ENCODE data around the gene ABR.
"Not testable (repeated sequence)": the region's sequence is repeated elsewhere in the genome, so short reads cannot be mapped to it uniquely, and the experiment has no call there.

Gene ABR

GRCh38 chr17:1147664-1148063, 32.1 kb downstream of the ABR start:
- peak; percentile 51 for DNase-seq

DNA sequence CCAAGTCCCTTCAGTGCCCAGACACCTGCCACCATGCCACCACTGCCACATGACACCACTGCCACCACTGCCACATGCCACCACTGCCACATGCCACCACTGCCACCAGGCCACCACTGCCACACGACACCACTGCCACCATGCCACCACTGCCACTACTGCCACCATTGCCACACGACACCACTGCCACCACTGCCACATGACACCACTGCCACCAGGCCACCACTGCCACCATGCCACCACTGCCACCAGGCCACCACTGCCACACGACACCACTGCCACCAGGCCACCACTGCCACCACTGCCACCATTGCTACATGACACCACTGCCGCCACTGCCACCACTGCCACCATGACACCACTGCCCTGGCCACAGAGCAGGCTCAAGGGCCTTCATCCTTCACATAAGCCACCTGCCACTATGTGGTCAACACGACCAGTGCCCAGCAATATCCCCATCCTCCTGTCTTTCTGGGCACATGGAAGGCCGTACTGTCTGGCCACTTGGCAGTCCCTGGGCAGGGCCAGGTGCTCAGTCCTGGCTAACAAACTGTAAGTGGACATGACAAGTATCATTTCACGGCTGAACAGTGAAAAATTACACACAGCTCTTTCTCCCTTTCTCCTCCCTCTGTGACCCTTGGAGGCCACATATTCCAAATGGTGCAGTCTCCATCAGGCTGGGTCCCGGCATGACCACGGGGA, 33.1 kb downstream of the ABR start:
- DNase-seq: no peak

- no peak for DNase-seq
Observed at GRCh38 chr17:1145311-1145986, 34.3 kb downstream of the ABR start.

- no peak for DNase-seq
Observed at GRCh38 chr17:1144162-1144561, 35.6 kb downstream of the ABR start.

DNA sequence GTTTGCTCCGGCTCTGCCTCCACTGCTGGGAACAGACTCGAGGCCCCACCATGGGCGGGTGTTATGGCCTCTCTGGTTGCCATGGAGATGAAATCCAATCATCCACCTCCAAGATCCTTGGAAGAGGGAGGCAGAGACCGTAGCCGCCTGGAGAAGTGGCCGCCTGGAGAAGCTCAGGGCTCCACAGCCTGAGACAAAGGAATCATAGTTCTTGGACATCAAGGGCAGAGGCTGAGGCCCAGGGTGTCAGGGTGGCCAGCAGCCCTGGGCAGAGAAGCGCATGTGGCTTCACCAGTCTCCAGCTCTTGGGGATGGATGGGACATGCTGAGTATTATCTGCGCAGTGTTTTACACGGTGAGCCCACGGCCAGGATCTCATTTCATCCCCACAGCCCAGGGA, 36.2 kb downstream of the ABR start:
- peak; percentile 57 for DNase-seq

DNA sequence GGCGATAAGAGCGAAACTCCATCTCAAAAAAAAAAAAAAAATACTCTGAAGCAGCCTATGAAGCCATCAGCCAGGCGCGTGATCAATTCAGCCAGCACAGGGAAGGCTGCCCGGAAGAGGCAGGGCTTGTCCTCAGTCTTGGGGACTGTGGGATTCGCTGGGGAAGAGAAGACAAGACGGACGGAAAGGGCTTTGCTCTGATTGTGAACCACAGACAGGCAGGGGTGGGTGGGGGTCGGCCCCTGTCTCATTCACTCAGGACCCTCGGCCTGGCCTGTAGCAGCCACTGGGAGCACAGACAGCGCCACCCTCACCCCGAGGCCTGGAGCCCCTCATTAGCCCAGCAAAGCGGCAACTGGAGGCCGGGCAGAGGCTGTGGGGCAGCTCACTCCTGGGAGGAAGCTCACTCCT, 37.2 kb downstream of the ABR start:
- no peak for DNase-seq

DNA sequence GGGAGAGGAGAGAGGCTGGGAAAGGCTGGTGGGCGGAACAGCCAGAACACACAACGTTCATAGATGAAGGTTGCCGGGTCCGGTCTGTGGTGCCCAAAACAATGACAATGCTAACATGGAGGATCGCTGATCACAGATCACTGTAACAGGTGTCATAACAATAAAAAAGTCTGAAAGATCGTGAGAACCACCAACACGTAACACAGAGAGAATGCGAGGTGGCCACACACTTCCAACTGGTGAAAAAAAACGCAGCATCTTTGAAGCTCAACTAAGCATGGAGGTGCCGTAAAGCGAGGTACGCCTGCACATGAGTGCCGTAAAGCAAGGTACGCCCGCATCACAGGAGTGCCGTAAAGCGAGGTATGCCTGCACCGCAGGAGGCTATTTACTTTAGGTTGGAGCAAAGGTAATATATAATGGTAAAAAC, 42.3 kb downstream of the ABR start:
- DNase-seq: peak; percentile 26

DNA sequence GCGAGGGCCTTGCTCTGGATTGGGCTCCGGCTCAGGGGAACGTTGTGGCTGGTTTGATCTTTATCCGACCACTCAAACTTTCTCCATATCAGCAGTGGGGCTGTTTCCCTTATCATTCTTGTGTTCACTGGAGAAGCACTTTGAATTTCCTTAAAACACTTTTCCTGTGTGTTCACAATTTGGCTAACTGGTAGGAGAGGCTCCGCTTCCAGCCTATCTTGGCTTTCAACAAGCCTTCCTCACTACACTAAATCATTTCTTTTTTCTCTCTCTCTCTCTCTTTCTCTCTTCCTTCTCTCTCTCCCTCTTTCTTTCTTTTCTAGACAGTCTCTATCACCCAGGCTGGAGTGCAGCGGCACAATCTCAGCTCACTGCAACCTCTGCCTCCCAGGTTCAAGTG, 43.0 kb downstream of the ABR start:
- no peak for DNase-seq

DNA sequence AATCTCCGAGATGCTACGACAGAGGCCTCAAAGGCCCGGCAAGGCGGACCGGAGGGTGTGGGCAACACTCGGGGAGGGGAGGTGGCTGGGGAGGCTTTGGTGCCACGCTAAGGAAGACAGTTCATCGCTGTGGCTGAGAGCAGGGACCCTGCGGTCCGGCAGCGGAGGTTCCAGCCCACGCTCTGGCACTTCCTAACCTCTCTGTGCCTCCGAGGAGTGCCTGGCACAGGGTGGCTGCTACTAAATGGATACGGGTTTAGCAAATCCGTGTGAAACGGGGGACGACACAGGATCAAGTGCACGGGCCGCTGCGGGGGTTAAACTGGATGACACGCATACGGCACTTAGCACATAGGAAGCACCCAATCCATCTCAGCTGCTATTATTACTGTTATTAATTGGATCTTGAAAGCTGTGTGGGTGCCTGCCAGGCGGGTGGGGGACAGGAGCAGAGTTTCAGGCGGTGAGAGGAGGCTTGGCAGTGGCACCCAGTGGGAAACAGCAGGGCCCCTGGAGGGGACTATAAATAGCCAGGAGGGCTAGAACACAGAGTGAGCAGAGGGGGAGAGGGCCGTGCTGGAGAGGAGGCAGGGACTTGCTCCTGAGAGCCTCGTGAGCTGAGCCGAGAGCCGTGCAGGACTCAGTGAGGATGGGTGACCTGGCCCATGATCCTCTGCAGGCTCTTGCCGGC, 45.0 kb downstream of the ABR start:
- DNase-seq: no peak

- no peak for DNase-seq
Observed at GRCh38 chr17:1130191-1130590, 49.6 kb downstream of the ABR start.

GRCh38 chr17:1128463-1128862, 51.3 kb downstream of the ABR start:
- not testable (repeated sequence) for DNase-seq

DNA sequence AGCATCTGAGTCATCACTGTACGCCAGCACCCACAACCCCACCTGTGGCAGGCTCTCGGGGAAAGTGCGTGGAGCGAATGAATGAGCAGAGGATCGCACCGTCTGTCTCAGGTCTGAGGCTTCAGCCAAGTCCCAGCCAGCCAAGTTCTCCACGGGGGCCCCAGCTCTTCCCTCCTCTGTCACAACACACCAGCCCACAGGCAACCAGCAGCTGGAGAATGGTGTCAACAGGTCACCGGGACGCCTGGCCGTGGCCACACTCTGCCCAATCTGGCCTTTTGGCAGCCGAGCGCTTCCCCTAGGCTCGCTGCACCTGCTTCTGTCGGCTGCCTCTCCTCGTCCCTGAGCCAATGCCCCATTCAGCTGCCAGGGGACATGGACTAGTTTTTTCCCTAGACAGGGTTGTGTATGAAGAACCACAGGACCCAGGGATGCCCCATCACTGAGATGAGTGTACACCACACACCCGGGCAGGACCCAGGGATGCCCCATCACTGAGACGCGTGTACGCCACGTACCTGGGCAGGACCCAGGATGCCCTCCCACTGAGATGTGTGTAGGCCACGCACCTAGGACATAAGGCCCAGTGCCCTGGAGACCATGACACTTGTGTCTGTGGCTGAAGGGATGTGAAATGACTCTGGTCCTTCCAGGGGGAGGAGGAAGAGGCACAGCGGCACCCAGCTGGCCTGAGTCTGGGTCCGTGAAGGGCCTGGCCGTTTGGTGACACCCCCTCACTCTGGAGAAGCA, 52.8 kb downstream of the ABR start:
- no peak for DNase-seq

- DNase-seq: no peak
Observed at GRCh38 chr17:1126250-1126797, 53.5 kb downstream of the ABR start.

GRCh38 chr17:1125788-1126145, 54.0 kb downstream of the ABR start:
- DNase-seq: no peak

GRCh38 chr17:1124896-1125787, 54.6 kb downstream of the ABR start:
- peak; percentile 34 for DNase-seq

GRCh38 chr17:1123921-1124715, 55.7 kb downstream of the ABR start:
- no peak for DNase-seq

- no peak for DNase-seq
Observed at GRCh38 chr17:1123393-1123831, 56.4 kb downstream of the ABR start.

GRCh38 chr17:1122533-1123392, 57.0 kb downstream of the ABR start:
- peak; percentile 56 for DNase-seq

GRCh38 chr17:1121442-1121817, 58.4 kb downstream of the ABR start:
- not testable (repeated sequence) for DNase-seq

Data from fibroblast of skin of right biceps (primary cell).